Liver (tissue), 9 donors: ENCODE data around the gene DLL4. TPM values are rescaled to one million over a fixed set of nuclear protein-coding genes. Genes with fewer than 3 reads are reported as not detected.

Experiments used
- DNase-seq: peaks from one replicate; pipeline ENCODE4 v3.0.0-alpha.2; 2017; ENCODE audit warnings: low spot score
- H3K27ac ChIP-seq, 2 donors: one replicate each; pipeline ENCODE4 v1.7.0; 2013; ENCODE audit warnings: inconsistent platforms in 2 of 2, low read length in 2 of 2, control low read depth in 1 of 2, low read depth in 1 of 2, mild to moderate bottlenecking in 1 of 2
- H3K27me3 ChIP-seq, 4 donors: one replicate each; pipeline versions ENCODE4 v1.6.1 to v1.7.0; 2013; ENCODE audit warnings: low read length in 3 of 4, inconsistent platforms in 1 of 4, mild to moderate bottlenecking in 1 of 4, moderate library complexity in 1 of 4; ENCODE audit not compliant: control insufficient read depth in 4 of 4, insufficient read depth in 4 of 4
- H3K36me3 ChIP-seq, 4 donors: one replicate each; pipeline versions ENCODE4 v1.6.1 to v1.7.0; 2013; ENCODE audit warnings: low read length in 3 of 4, mild to moderate bottlenecking in 3 of 4, low read depth in 1 of 4, moderate library complexity in 1 of 4; ENCODE audit not compliant: control insufficient read depth in 4 of 4, insufficient read depth in 3 of 4
- H3K4me1 ChIP-seq, 4 donors: one replicate each; pipeline versions ENCODE4 v1.6.1 to v1.7.0; 2013; ENCODE audit warnings: low read length in 3 of 4, mild to moderate bottlenecking in 3 of 4, moderate library complexity in 1 of 4; ENCODE audit not compliant: control insufficient read depth in 4 of 4, insufficient read depth in 4 of 4
- H3K4me3 ChIP-seq, 3 donors: one replicate each; pipeline versions ENCODE4 v1.6.1 to v1.7.0; 2013; ENCODE audit warnings: low read length in 3 of 3, control low read depth in 1 of 3, low read depth in 1 of 3, mild to moderate bottlenecking in 1 of 3
- H3K9ac ChIP-seq, 2 donors: one replicate each; pipeline ENCODE4 v1.7.0; 2013; ENCODE audit warnings: low read length in 2 of 2, mild to moderate bottlenecking in 2 of 2, moderate library complexity in 2 of 2, control low read depth in 1 of 2, low read depth in 1 of 2
- H3K9me3 ChIP-seq, 4 donors: one replicate each; pipeline versions ENCODE4 v1.6.1 to v1.7.0; 2013; ENCODE audit warnings: low read length in 3 of 4; ENCODE audit not compliant: control insufficient read depth in 4 of 4
- ATF3 ChIP-seq: IDR thresholded peaks from 2 replicates; pipeline ENCODE4 v1.6.1; 2016; ENCODE audit warnings: antibody characterized with exemption
- CTCF ChIP-seq: fragments of 150-350 bp; IDR thresholded peaks from 2 replicates; pipeline ENCODE4 v1.5.1; 2017; ENCODE audit warnings: improper control_type of control experiment, low read depth, low read length; ENCODE audit not compliant: missing input control
- EGR1 ChIP-seq, 2 donors: IDR thresholded peaks; 2 replicates each; pipeline ENCODE4 v1.6.1; 2016 to 2018; ENCODE audit warnings: antibody characterized with exemption in 2 of 2, low read depth in 2 of 2
- FOXA1 ChIP-seq: IDR thresholded peaks from 2 replicates; pipeline ENCODE4 v1.6.1; 2016; ENCODE audit warnings: antibody characterized with exemption
- FOXA2 ChIP-seq: IDR thresholded peaks from 2 replicates; pipeline ENCODE4 v1.6.1; 2016; ENCODE audit warnings: antibody characterized with exemption
- GABPA ChIP-seq, 2 donors: IDR thresholded peaks in 1 of 2; conservative IDR thresholded peaks in 1 of 2; 2 replicates each; pipeline ENCODE4 v1.6.1; 2016; ENCODE audit warnings: antibody characterized with exemption in 2 of 2, mild to moderate bottlenecking in 1 of 2, moderate library complexity in 1 of 2
- HNF4A ChIP-seq, 2 donors: conservative IDR thresholded peaks; 2 replicates each; pipeline ENCODE4 v1.6.1; 2016; ENCODE audit warnings: antibody characterized with exemption in 2 of 2, mild to moderate bottlenecking in 2 of 2
- HNF4G ChIP-seq: IDR thresholded peaks from 2 replicates; pipeline ENCODE4 v1.6.1; 2016; ENCODE audit warnings: antibody characterized with exemption
- JUND ChIP-seq, 2 donors: IDR thresholded peaks; 2 replicates each; pipeline ENCODE4 v1.6.1; 2016; ENCODE audit warnings: antibody characterized with exemption in 2 of 2
- MAX ChIP-seq: IDR thresholded peaks from 2 replicates; pipeline ENCODE4 v1.6.1; 2016; ENCODE audit warnings: antibody characterized with exemption
- NR2F2 ChIP-seq: IDR thresholded peaks from 2 replicates; pipeline ENCODE4 v1.6.1; 2016; ENCODE audit warnings: antibody characterized with exemption
- RAD21 ChIP-seq, 2 donors: IDR thresholded peaks; 2 replicates each; pipeline ENCODE4 v1.6.1; 2016; ENCODE audit warnings: antibody characterized with exemption in 2 of 2, mild to moderate bottlenecking in 2 of 2
- REST ChIP-seq: IDR thresholded peaks from 2 replicates; pipeline ENCODE4 v1.6.1; 2016; ENCODE audit warnings: antibody characterized with exemption, mild to moderate bottlenecking
- RXRA ChIP-seq, 2 donors: IDR thresholded peaks; 2 replicates each; pipeline ENCODE4 v1.6.1; 2017 to 2018; ENCODE audit warnings: antibody characterized with exemption in 2 of 2, mild to moderate bottlenecking in 1 of 2
- SP1 ChIP-seq: IDR thresholded peaks from 2 replicates; pipeline ENCODE4 v1.6.1; 2018; ENCODE audit warnings: antibody characterized with exemption, mild to moderate bottlenecking
- TAF1 ChIP-seq: conservative IDR thresholded peaks from 2 replicates; pipeline ENCODE4 v1.6.1; 2016; ENCODE audit warnings: antibody characterized with exemption, mild to moderate bottlenecking
- YY1 ChIP-seq: IDR thresholded peaks from 2 replicates; pipeline ENCODE4 v1.6.1; 2016; ENCODE audit warnings: antibody characterized with exemption, mild to moderate bottlenecking
- ZBTB33 ChIP-seq: IDR thresholded peaks from 2 replicates; pipeline ENCODE4 v1.6.1; 2016; ENCODE audit warnings: antibody characterized with exemption
- WGBS: extraction: QIAGEN DNeasy Blood & Tissue Kit; methylation state at CpG from one replicate; pipeline ENCODE4 v1.1.7; 2013; 5-methylcytosine and 5-hydroxymethylcytosine counted together
- polyA plus RNA-seq, 2 donors: library from polyadenylated mRNA; stranded (reverse) in 1 of 2; unstranded in 1 of 2; fragments of 200-250 nt in 1 of 2; fragments of >200 nt in 1 of 2; fragmentation: Nextera tagmentation in 1 of 2; extraction: Ambion mirVana in 1 of 2; gene quantifications; one replicate each; pipeline versions ENCODE4 v1.2.1 to v1.2.3, GENCODE V29; 2013 to 2015
- total RNA-seq, 2 donors: library from RNA; depleted of rRNA; stranded (reverse); fragments of >200 nt; gene quantifications; one replicate each; pipeline ENCODE4 v1.2.3, GENCODE V29; 2014
- donor health status: healthy.
- donor health status: healthy.
- donor health status: healthy.
- donor health status: healthy.
- donor health status: healthy.

The DLL4 gene
- total and polyA plus RNA-seq, 4 donors: 2.1 to 3.8 (median 3.0) TPM

GRCh38 chr15:40912478-40912877, 16.7 kb upstream of the DLL4 start (continued):
- no peak for TF ChIP-seq FOXA1

GRCh38 chr15:40914013-40914412, 15.1 kb upstream of the DLL4 start:
- Histone ChIP-seq H3K27me3 (no peaks in the 10 kb centered on the region), H3K9me3 (no peaks in the 10 kb centered on the region), H3K9ac (no peak overlapping the region), H3K36me3 (no peaks in the 10 kb centered on the region), H3K4me1 (peaks cover 14 to 32% (median 30%) of the 10 kb centered on the region in 4 donors), H3K4me3 (no peak overlapping the region), H3K27ac (no peak overlapping the region)
- no peak for TF ChIP-seq HNF4G
- TF ChIP-seq JUND (IDR thresholded peaks at IDR 0.05): no peak
- TF ChIP-seq EGR1 (IDR thresholded peaks at IDR 0.05; ENCODE audit: low read depth in 2 of 2): no peak
- no peak for TF ChIP-seq RXRA (IDR thresholded peaks at IDR 0.05)
- TF ChIP-seq YY1: no peak
- no peak for TF ChIP-seq FOXA1
- no peak for TF ChIP-seq ATF3
- TF ChIP-seq SP1: no peak
- no peak for TF ChIP-seq ZBTB33
- TF ChIP-seq MAX: no peak
- TF ChIP-seq TAF1: no peak
- TF ChIP-seq NR2F2: no peak
- DNase-seq: no peak
- WGBS: 97% methylated on average over 12 of the region's 12 CpGs

- no peak overlapping the region for H3K4me3 ChIP-seq
- no peaks in the 10 kb centered on the region for H3K27me3 ChIP-seq
- H3K4me1 ChIP-seq: peaks cover 9 to 27% (median 25%) of the 10 kb centered on the region in 4 donors
- 93% methylated on average over 8 of the region's 8 CpGs for WGBS
- no peaks in the 10 kb centered on the region for H3K9me3 ChIP-seq
- no peak overlapping the region for H3K27ac ChIP-seq
- H3K36me3 ChIP-seq: no peaks in the 10 kb centered on the region
- no peak overlapping the region for H3K9ac ChIP-seq
- no peak for TF ChIP-seq FOXA2
- TF ChIP-seq GABPA (IDR thresholded peaks at IDR 0.05 in 1 of 2, conservative IDR thresholded peaks at IDR 0.05 in 1 of 2): no peak
- no peak for TF ChIP-seq MAX
- no peak for TF ChIP-seq EGR1 (IDR thresholded peaks at IDR 0.05; ENCODE audit: low read depth in 2 of 2)
- no peak for TF ChIP-seq FOXA1
- no peak for TF ChIP-seq YY1
- no peak for TF ChIP-seq HNF4A (conservative IDR thresholded peaks at IDR 0.05)
- no peak for TF ChIP-seq SP1
- TF ChIP-seq RXRA (IDR thresholded peaks at IDR 0.05): no peak
- no peak for TF ChIP-seq NR2F2
- no peak for TF ChIP-seq JUND (IDR thresholded peaks at IDR 0.05)
- TF ChIP-seq CTCF: no peak
- TF ChIP-seq RAD21 (IDR thresholded peaks at IDR 0.05): no peak
- no peak for TF ChIP-seq ZBTB33
- TF ChIP-seq ATF3: no peak
- no peak for TF ChIP-seq REST
- no peak for DNase-seq
Measured at GRCh38 chr15:40914486-40914885, 14.7 kb upstream of the DLL4 start.
